Measurements from ENCODE around the gene SKP2.
"Not testable (repeated sequence)": the region's sequence is repeated elsewhere in the genome, so short reads cannot be mapped to it uniquely, and the experiment has no call there.

SKP2 gene

DNA sequence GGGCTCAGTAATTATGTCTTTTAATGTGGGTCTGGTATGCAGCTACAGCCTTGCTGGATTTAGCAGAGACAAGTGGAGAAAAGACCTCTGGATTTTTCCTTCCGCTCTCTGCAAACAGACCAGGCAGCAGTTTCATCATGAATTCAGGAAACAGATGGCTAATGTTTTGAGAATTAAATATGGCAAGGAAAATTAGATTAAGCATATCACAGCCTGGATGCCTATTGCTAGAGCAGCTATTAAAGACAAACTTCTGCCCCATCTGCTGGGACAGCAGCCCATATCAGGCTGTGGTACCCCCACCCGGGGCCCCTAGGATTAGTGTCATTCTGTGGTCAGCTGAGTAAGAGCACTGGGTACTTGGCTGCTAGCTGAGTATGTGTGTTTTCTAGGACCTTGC lies 6.2 kb downstream of the SKP2 start:
- no peak for DNase-seq

DNA sequence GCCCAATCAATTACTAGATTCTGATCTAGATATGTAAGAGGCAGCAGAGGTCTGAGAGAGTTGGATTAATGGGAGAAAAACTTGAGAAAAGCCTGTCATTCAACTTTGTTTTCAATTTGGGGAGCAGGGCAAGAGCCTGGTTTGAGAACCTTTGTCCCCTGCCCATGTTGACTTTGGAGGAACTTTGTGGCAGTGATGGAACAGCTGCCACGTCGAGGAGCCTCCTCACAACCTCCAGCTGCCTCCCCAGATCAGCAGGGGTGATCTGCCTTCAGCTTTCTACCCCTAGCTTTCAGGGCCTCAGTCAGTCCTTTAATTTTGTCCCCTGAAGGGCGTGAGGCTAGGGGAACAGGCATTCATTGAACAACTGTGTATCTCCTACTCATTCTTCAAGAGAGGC lies 8.7 kb downstream of the SKP2 start:
- no peak for DNase-seq

- no peak for DNase-seq
These were observed 9.4 kb downstream of the SKP2 start for GRCh38 chr5:36161361-36161760.

DNA sequence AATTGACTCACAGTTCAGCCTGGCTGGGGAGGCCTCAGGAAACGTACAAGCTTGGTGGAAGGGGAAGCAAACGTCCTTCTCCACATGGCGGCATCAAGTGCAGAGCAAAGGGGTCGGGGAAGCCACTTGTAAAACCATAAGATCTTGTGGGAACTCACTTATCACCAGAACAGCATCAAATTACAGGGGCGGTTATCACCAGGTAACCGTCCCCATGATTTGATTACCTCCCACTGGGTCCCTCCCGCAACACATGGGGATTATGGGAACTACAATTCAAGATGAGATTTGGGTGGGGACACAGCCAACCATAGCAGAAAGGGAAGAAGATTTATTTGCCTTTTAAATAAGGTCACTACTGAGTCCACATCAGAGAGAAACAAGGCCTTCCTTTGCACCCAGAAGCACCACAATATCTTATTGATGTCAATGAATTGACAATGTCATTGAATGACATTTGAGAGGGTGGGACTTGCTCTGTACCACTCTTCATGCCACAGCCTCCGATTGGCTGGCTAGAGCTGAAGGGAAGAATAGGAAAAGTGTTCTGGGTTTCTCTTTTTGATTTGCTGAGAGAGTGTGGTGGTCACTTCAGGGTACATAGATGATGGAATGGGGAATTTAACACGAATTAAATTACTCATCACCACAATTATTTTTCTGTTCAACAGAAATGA lies 11.0 kb downstream of the SKP2 start:
- no peak for DNase-seq

DNA sequence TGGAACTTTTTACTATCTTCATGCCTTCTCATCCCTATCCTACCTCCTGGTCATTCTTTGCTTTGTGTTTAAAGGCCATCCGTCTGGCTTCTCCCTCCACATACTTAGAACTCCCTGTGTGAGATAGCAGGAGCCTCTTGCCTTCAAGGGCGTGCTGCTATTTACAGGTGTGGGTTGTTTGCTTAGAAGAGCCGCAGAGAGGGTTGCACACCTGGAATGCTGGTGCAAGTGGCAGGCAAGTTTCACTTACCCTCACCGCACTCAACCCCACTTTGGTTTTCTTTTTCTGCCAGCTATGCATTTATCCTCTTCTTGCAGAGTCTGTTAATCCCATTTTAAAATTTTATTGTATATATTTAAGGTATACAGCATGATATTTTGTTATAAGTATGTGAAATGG lies 12.6 kb downstream of the SKP2 start:
- no peak for DNase-seq

GRCh38 chr5:36168737-36169136 lies 16.8 kb downstream of the SKP2 start:
- no peak for DNase-seq

DNA sequence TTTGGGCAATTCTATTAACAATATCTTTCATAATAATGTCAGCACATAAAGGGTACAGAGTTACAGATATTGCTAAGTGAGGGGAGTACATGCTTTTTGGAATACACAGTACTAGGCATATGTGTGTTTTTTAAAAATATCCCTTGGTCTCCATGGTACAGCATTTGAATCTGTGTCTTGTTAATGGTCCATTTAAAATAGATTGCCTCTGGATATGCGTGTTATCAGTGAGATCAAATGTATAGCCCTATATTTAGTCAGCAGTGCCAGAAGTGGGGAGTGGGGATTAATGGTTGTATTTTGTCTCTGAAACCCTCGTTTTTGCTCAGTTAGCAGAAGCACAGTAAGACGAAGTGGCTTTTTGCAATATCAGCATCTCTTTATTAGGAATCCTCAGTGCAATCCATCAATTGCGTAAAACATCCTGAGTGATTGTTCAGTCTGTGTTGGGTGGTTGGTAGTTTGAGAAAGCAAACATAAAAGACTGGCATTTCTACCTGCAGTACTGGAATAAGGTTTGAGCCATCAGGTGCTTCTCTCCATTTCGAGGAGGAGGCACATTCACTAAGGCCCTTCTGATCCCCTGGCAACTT lies 19.0 kb downstream of the SKP2 start:
- no peak for DNase-seq

DNA sequence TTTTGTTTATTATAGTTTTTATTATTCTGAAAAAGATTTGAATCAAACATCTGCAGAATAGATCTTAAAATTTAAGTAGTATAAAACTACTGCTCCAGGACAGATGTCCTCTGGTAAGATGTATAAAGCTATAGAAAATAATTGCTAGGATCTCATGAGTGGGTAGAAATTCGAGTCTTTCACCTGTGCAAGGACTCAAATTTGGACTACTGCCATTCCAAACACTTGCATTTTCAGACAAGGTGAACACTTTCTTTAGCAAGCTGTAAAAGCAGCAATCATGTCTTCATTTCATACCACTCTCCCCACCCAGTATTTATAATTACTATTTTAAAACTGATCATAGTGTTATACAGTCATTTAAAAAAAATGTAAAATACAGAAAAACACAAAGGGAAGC lies 20.7 kb downstream of the SKP2 start:
- DNase-seq: no peak

GRCh38 chr5:36173426-36173825 lies 21.5 kb downstream of the SKP2 start:
- DNase-seq: no peak

- no peak for DNase-seq
These were observed 22.2 kb downstream of the SKP2 start for GRCh38 chr5:36174119-36174518.

DNA sequence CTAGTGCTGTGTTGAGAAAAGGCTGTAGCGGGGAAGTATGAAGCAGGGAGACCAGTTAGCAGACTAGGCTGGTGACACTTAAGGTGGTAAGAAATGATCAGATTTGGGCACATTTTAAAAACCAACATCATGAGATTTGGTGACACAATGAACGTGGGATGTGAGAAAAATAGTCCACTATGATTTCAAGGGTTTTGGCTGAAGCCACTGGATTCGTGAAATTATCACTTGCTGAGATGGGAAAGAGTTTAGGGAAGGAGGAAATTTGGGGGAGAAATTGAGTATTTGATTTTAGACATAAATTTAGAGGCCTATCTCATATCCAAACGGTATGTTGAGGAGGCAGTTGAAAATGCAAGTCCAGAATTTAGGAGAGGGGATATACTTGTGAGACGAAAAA lies 23.1 kb downstream of the SKP2 start:
- no peak for DNase-seq

DNA sequence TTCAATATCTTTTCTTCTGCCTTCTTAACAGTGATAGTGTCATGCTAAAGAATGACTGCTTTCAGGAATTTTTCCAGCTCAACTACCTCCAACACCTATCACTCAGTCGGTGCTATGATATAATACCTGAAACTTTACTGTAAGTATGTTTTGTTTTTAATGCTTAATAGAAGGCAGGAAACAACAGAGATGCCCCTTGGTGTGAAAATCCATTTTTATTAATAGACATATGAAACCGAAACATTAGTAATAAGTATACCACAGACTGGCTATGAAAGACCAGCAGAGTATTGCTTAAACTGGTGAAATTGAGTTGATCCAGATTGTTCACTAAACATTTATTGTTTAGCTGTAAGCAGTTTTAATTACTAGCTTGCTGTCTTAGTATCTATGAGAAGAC lies 25.2 kb downstream of the SKP2 start:
- DNase-seq: no peak

GRCh38 chr5:36177715-36178523 lies 26.0 kb downstream of the SKP2 start:
- peak; percentile 41 for DNase-seq

DNA sequence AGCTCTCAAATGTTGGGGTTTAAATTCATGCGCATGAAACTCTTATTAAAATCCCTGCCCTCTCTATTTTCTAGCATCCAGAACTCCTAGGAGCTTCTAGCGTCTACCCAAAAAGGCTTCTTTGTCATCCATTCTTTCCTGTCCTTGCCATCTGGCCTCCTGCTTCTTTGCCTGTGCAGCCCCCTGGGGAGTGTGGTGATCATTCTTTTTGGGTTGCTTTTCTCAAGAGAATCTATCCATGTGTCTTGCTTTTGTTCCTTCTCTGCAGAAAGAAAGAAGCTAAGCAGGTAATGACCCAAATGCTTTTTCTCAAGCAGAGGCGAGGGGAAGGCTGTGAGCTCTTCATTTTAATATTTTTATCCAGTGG lies 26.6 kb downstream of the SKP2 start:
- DNase-seq: no peak

DNA sequence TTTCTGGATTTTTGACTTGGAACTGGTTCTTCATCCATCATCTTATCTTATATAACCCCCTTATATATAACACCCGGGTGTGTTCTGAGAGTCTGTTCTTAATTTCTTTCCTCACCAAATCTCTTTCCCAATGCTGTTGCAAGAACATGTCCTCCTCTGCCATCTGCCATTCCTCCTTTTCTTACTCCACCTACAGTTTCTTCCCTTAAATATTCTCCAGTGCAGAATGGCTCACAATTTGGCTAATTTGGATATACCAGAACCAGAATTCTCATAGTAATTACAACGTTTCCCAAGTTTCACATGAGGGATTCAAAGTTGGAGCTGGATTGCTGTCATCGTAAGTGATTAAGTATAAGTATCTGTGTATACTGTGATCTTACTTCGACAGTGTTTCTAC lies 28.0 kb downstream of the SKP2 start:
- no peak for DNase-seq

DNA sequence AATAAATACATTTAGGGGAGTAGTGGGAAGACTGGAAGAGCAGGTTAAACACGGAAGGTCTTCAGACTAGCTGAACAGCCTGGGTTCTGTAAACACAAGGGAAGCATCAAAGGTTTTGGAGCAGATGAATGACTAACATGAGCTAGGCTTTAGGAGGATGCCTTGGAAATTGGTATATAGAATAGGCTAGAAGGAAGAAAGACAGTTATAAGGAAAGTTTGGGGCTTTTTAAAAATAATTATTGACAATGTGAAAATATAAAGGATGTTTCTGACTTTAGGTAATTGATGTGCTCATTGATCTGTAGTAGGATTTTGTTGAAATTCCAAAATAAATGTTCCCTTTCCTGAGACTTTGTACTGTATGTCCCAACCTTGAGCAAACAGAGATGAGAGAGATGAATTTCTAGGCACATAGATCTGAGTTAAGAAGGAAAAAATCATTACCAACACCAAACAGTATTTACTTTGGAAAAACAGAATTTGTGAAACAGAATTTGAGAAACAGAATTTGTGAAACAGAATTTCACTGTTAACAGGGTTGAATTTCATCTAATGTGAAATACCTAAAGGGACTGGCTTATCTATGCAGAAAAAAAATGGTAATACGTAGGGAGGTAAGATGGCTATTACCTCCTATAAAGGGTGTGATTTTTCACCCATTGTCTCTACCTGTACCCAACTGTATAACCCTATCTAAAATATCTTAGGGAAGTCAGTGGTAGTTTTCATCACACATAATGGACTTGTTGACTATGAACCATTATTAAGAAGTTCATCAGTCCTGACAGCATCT lies 28.8 kb downstream of the SKP2 start:
- no peak for DNase-seq

DNA sequence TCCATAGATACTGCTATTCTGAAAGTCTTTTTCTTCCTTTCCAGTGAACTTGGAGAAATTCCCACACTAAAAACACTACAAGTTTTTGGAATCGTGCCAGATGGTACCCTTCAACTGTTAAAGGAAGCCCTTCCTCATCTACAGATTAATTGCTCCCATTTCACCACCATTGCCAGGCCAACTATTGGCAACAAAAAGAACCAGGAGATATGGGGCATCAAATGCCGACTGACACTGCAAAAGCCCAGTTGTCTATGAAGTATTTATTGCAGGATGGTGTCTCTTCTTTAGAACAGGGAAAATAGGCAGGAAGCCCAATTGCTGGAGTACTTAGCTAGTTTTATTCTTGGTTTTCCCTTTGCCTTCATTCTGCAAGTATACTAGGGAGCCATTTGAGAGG lies 29.9 kb downstream of the SKP2 start:
- DNase-seq: no peak

DNA sequence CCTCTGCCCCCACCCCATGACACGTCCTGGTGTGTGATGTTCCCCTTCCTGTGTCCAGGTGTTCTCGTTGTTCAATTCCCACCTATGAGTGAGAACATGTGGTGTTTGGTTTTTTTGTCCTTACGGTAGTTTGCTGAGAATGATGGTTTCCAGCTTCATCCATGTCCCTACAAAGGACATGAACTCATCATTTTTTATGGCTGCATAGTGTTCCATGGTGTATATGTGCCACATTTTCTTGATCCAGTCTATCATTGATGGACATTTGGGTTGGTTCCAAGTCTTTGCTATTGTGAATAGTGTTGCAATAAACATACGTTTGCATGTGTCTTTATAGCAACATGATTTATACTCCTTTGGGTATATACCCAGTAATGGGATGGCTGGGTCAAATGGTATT lies 32.5 kb downstream of the SKP2 start:
- not testable (repeated sequence) for DNase-seq

DNA sequence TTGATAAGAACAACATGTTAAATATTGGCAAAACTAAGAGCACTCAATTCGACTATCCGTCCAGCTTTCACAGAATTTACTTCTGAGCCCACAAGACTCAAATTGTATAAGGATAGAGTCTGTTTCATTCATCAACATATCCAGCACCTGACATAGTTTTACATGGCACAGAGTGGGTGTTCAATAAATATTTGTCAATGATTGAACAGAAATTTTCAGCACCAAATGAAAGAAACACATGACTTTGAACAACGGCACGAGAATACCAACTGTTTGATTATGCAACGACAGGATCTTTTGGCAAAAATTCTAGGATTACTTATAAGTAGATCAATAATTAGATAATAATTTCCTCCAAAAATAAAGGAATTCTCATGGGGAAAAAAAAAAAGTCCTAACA lies 41.8 kb downstream of the SKP2 start:
- DNase-seq: no peak

- DNase-seq: no peak
These were observed 46.4 kb downstream of the SKP2 start for GRCh38 chr5:36198281-36198680.

DNA sequence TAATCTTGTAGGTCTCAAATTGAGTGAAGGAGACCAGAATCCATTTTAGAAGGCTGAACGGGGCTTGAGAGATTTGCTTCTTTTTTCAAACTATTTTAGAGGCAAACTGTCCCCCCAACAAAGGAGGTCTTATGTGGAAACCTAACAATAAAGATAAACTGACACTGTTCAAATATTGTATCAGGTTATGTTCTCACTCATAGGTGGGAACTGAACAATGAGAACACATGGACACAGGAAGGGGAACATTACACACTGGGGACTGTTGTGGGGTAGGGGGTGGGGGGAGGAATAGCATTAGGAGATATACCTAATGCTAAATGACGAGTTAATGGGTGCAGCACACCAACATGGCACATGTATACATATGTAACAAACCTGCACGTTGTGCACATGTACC lies 46.9 kb downstream of the SKP2 start:
- DNase-seq: peak; percentile 9

- DNase-seq: no peak
These were observed 47.7 kb downstream of the SKP2 start for GRCh38 chr5:36199620-36200019.

DNA sequence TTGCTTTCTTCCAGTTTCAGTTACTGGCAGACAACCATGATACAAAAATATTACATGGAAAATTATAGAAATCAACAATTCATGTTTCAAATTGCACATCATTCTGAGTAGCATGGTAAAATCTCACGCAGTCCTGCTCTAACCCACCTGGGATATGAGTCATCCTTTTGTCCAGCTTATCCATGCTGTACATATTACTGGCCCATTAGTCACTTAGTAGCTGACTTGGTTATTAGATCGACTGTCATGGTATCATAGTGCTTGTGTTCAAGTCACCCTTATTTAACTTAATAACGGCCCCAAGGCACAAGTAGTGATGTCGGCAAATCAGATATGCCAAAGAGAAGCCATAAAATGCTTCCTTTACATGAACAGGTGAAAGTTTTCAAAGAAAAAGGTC lies 48.6 kb downstream of the SKP2 start:
- DNase-seq: no peak

GRCh38 chr5:36202521-36202961 lies 50.6 kb downstream of the SKP2 start:
- no peak for DNase-seq
